ENCODE data around the gene BPIFB2.

The BPIFB2 gene

DNA sequence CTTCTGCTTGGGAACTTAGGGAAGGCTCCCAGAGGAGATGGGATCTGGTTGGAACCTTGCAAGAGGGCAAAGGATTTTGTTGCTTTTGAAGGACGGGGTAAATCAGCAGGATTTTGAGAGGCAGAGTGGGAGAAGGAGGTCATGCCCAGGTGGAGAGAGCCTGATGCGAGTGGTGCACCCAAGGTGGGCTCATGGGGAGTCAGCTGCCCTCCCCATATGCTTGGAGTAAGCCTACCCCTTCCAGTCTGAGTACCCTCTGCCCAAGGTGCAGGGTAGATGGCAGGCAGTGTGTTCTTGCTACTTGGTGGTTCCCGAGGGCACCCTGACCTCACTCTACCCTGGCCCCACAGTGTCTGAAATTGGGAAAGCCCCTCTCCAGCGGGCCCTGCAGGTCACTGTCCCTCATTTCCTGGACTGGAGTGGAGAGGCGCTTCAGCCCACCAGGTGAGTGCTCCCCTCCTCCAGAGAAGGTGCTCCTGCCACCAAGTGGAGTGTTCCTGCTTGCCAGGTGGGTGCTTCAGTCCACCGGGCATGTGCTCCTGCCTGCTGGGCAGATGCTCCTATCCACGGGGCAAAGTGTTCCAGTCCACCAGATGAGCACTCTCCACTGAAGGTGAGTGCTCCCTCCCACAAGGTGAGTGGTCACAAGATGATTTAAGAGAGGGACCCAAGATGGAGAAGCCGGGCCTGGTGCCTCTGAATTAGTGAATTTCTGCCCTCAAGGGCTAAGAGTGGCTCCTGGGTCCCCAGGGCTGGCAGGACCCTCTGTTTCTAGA lies 3.4 kb downstream of the BPIFB2 start:
- ChIA-PET POLR2A (no interaction called here), CTCF (no interaction called here)
- DNase-seq (ENCODE audit: low read depth, low spot score) = no peak
- TF ChIP-seq, protein P1, sequence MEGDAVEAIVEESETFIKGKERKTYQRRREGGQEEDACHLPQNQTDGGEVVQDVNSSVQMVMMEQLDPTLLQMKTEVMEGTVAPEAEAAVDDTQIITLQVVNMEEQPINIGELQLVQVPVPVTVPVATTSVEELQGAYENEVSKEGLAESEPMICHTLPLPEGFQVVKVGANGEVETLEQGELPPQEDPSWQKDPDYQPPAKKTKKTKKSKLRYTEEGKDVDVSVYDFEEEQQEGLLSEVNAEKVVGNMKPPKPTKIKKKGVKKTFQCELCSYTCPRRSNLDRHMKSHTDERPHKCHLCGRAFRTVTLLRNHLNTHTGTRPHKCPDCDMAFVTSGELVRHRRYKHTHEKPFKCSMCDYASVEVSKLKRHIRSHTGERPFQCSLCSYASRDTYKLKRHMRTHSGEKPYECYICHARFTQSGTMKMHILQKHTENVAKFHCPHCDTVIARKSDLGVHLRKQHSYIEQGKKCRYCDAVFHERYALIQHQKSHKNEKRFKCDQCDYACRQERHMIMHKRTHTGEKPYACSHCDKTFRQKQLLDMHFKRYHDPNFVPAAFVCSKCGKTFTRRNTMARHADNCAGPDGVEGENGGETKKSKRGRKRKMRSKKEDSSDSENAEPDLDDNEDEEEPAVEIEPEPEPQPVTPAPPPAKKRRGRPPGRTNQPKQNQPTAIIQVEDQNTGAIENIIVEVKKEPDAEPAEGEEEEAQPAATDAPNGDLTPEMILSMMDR (IDR thresholded peaks at IDR 0.05; ENCODE audit: insufficient read depth, low read length, missing control alignments) = no peak
- H3K4me3 ChIP-seq (ENCODE audit: low read depth, low read length) = no peak overlapping the region

DNA sequence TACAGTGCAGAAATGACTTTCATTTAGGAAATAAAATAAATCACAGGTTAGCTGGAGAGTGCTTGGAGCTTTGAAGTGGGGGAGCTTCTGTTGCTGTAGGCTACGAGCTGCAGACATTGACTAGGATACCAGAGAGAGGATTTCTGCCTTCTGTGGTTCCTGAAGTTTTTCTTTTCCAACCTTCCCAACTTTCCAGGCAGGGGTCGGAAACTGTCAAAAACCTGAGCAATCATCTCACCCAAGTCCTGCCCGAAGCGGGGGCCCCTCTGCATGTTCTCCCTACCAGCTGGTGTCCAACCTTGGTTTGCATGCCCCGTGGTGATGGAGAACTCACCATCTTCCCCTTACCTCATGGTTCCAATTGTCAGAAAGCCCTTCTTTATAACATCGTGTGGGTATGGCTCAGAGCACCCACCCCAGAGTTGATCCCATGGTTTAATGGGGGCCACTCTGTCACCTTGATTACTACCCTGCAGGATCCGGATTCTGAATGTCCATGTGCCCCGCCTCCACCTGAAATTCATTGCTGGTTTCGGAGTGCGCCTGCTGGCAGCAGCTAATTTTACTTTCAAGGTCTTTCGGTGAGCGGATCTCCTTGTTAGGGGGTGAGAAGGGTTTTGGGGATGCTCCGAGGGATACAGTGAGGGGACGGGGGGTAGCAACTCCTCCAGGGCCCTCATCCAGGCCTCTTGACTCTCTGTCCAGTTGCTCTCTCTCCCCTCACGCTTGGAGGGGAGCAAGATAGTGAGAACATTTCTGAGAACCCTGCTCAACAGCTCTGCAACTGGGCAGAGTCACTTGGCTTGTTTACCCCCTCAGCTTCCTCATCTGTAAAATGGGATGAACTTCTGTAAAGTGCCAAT lies 5.1 kb downstream of the BPIFB2 start:
- ChIA-PET CTCF (no interaction called here), POLR2A (no interaction called here)
- TF ChIP-seq, protein P1 (IDR thresholded peaks at IDR 0.05; ENCODE audit: insufficient read depth, low read length, missing control alignments) = no peak
- H3K4me3 ChIP-seq (ENCODE audit: low read depth, low read length) = no peak overlapping the region
- no peak for DNase-seq (ENCODE audit: low read depth, low spot score)

DNA sequence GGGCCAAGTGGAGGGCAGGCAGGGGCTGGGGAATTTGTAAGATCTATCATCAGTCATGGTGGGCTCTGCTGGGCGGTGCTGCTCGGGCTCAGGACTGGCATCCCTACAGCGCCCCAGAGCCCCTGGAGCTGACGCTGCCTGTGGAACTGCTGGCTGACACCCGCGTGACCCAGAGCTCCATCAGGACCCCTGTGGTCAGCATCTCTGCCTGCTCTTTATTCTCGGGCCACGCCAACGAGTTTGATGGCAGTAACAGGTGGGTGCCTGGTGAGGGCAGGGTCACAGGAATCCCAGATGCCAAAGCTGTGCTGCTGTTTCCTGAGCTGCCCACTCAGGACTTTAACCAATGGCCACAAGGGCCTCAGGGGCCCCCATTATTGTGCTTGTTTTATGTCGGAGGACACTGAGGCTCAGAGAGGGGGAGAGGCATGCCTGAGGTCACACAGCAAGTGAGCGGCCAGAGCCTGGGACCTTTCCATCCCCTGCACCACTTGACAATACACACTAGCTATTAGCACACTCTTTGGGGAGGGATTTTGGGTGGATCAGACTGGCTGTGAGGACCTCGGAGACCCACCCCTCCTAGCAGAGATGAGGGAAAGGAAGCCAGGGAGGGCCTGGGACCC lies 6.3 kb downstream of the BPIFB2 start:
- CTCF ChIA-PET = no interaction called here
- POLR2A ChIA-PET = no interaction called here
- DNase-seq (ENCODE audit: low read depth, low spot score) = no peak
- H3K4me3 ChIP-seq (ENCODE audit: low read depth, low read length) = no peak overlapping the region
- TF ChIP-seq, protein P1 (IDR thresholded peaks at IDR 0.05; ENCODE audit: insufficient read depth, low read length, missing control alignments) = no peak

DNA sequence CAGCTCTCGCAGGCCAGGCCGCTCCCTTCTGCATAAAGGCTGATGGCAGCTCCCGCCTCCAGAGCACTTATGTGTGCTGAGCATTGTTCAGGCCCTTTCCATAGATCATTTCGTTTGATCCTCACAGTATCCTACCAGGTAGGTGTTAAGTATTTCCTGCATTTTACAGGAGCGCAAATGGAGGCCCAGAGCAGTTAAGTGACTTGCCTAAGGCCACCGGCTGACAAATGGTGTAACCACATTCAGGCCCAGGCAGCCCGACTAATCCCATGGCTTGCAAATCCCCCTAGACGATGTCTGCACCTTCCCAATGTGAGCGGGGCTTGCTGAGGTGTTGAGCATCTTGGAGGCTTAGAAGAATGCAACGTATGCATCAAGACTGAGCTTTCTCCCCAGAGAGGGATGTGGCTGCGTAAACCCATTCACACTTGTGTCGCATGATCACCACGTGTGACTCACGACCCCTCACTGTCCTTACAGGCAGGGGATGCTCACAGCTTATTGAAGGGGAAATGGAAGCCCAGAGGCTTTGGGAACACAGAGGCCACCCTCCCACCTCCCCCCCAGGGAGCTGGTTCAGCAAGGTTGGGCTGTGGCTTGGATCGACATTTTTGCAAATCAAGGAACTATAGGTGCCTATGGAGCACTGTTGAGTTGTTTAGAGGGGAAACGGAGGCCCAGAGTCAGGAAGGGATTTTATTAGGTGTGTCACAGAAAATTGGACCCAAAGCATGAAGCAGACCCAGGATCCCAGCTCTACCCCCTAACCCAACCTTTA lies 7.0 kb downstream of the BPIFB2 start:
- H3K4me3 ChIP-seq (ENCODE audit: low read depth, low read length) = no peak overlapping the region
- DNase-seq (ENCODE audit: low read depth, low spot score) = no peak
- CTCF ChIA-PET = no interaction called here
- TF ChIP-seq, protein P1 (IDR thresholded peaks at IDR 0.05; ENCODE audit: insufficient read depth, low read length, missing control alignments) = no peak
- POLR2A ChIA-PET = no interaction called here

DNA sequence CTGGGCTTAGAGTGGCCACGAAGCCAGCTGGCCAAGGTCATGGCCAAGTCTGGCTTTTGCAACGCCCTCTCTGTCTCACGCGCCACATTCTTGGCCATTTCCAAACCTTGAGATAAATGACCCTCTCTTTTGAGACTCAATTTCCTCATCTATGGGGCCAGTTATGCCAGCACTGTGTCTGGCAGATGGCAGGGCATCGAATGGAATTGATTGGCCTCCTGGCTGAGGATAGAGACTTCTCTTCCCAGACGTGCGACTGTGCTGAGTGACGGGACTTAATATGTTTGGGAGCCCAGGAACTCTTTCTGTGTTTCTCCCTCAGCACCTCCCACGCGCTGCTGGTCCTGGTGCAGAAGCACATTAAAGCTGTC lies 7.6 kb downstream of the BPIFB2 start:
- TF ChIP-seq, protein P1 (IDR thresholded peaks at IDR 0.05; ENCODE audit: insufficient read depth, low read length, missing control alignments) = no peak
- no peak for DNase-seq (ENCODE audit: low read depth, low spot score)
- ChIA-PET POLR2A (no interaction called here), CTCF (no interaction called here)
- no peak overlapping the region for H3K4me3 ChIP-seq (ENCODE audit: low read depth, low read length)

Measured in AG04449 (cell line).